Right ventricle myocardium inferior (tissue), 1 donor: ENCODE measurements around the gene OCEL1. TPM values are rescaled to one million over a fixed set of nuclear protein-coding genes. Genes with fewer than 3 reads are reported as not detected.
A peak's percentile ranks its signal among the peaks of the same experiment; 100 is the strongest.
"Not testable (repeated sequence)": the region's sequence is repeated elsewhere in the genome, so short reads cannot be mapped to it uniquely, and the experiment has no call there.

ENCODE experiments used
- ATAC-seq: fragments of 200-7000 bp; cut with Tn5 transposase; one replicate; pipeline ENCODE4 v1.9.1; 2020; ENCODE audit warnings: mild to moderate bottlenecking, moderate library complexity
- DNase-seq: peaks from one replicate; pipeline ENCODE4 v3.0.0; 2021; ENCODE audit errors: missing footprints
- intact Hi-C: fragments of 100-400 bp; cut with DNase I; formaldehyde crosslinking; loops from one replicate; pipeline ENCODE4 v1.11.0; 2022
- long read RNA-seq: library from polyadenylated mRNA; unstranded; transcript quantifications from one replicate; pipeline ENCODE4 v2.0.0, GENCODE V29; 2021
- total RNA-seq: library from RNA; stranded (reverse); fragmentation: NEBNext Ultra II Directional; extraction: Animal tissue kit (Norgen Biotek cat#: 25700); gene quantifications from one replicate; pipeline ENCODE4 v1.2.1, GENCODE V29; 2021
- donor health status: DM: no; HTN: yes; CAD: no; lungs with severe emphysema.

OCEL1 gene
- total RNA-seq, result 26.0 TPM
- long read RNA-seq, partial matches to known transcripts, result 6 of 12 reads
- long read RNA-seq, other reads (novel, unspliced or antisense), result 1 of 12 reads

- ATAC-seq, result peak; percentile 98
- intact Hi-C loops, result loop anchor here (1.0 to 5.0 kb wide), 2 partner anchors 20 to 149 kb away; partner anchors contain the start of genes HAUS8 and MYO9B
- peak; percentile 100 for DNase-seq
Observed at GRCh38 chr19:17226002-17226933, at the start of gene OCEL1. TSS of gene OCEL1 (plus strand) at chr19:17226226. CDS start at chr19:17226248, 22 bp downstream.

GRCh38 chr19:17178291-17178690, 47.7 kb upstream of the OCEL1 start:
- DNase-seq, result no peak
- intact Hi-C loops, result no loop called here
- no peak for ATAC-seq

GRCh38 chr19:17180997-17181702, 44.9 kb upstream of the OCEL1 start:
- ATAC-seq, result no peak
- intact Hi-C loops, result no loop called here
- DNase-seq, result no peak

GRCh38 chr19:17183271-17183761, 42.7 kb upstream of the OCEL1 start:
- ATAC-seq, result no peak
- intact Hi-C loops, result no loop called here

GRCh38 chr19:17183858-17184321, 42.1 kb upstream of the OCEL1 start:
- intact Hi-C loops, result no loop called here
- DNase-seq, result no peak
- ATAC-seq, result no peak

More at GRCh38 chr19:17183271-17183761, 42.7 kb upstream of the OCEL1 start:
- DNase-seq, result no peak

- ATAC-seq, result peak; percentile 26
- intact Hi-C loops, result no loop called here
- DNase-seq, result no peak
Observed at GRCh38 chr19:17184371-17184841, 41.6 kb upstream of the OCEL1 start.

GRCh38 chr19:17185590-17185989, 40.4 kb upstream of the OCEL1 start:
- no peak for ATAC-seq
- no peak for DNase-seq
- intact Hi-C loops, result no loop called here

GRCh38 chr19:17191736-17192135, 34.3 kb upstream of the OCEL1 start:
- ATAC-seq, intact Hi-C loops, DNase-seq: not testable (repeated sequence)

GRCh38 chr19:17192751-17193150, 33.3 kb upstream of the OCEL1 start:
- ATAC-seq (no peak), DNase-seq (no peak)
- intact Hi-C loops, result no loop called here

- intact Hi-C loops, result no loop called here
- ATAC-seq (no peak), DNase-seq (no peak)
Observed at GRCh38 chr19:17194608-17195007, 31.4 kb upstream of the OCEL1 start.

- DNase-seq (no peak), ATAC-seq (no peak)
- intact Hi-C loops, result no loop called here
Observed at GRCh38 chr19:17195106-17195505, 30.9 kb upstream of the OCEL1 start.

- DNase-seq, result no peak
- no peak for ATAC-seq
- intact Hi-C loops, result no loop called here
Observed at GRCh38 chr19:17196610-17197009, 29.4 kb upstream of the OCEL1 start.

- ATAC-seq (no peak), DNase-seq (no peak)
- intact Hi-C loops, result no loop called here
Observed at GRCh38 chr19:17197666-17198065, 28.4 kb upstream of the OCEL1 start.

GRCh38 chr19:17200408-17201079, 25.5 kb upstream of the OCEL1 start:
- intact Hi-C loops, result no loop called here
- DNase-seq (no peak), ATAC-seq (no peak)

GRCh38 chr19:17202249-17202648, 23.8 kb upstream of the OCEL1 start:
- intact Hi-C loops, result no loop called here
- ATAC-seq (no peak), DNase-seq (peak; percentile 56)

GRCh38 chr19:17202713-17203112, 23.3 kb upstream of the OCEL1 start:
- ATAC-seq (no peak), DNase-seq (no peak)
- intact Hi-C loops, result no loop called here

GRCh38 chr19:17205237-17206140, 20.5 kb upstream of the OCEL1 start:
- DNase-seq, result peak; percentile 70
- intact Hi-C loops, result loop anchor here (2.0 kb wide), 1 partner anchor 77 kb away; no protein-coding TSS in a partner anchor

More at GRCh38 chr19:17205237-17206140, 20.5 kb upstream of the OCEL1 start:
- ATAC-seq, result peak; percentile 42
